GM12878 (cell line): ENCODE measurements around the gene FAM161B. TPM values are rescaled to one million over a fixed set of nuclear protein-coding genes. Genes with fewer than 3 reads are reported as not detected.

Source experiments
- ATAC-seq: fragments of 200-7000 bp; cut with Tn5 transposase; 3 replicates; pipeline ENCODE4 v1.9.1; 2020; ENCODE audit warnings: mild to moderate bottlenecking, moderate library complexity
- BruUV-seq: library from RNA; stranded (reverse); fragments of 400-500 nt; replicated peaks from 2 replicates; lab custom pipeline; 2021; lab: Mats Ljungman, UMichigan
- CTCF ChIA-PET: fragments of 300-600 bp; sonication (Branson Sonifier 250); formaldehyde crosslinking; extraction: SDS; loops from one replicate; lab custom pipeline; 2021; ENCODE audit warnings: inconsistent platforms; lab: Yijun Ruan, JAX
- POLR2A ChIA-PET: fragments of 350-600 bp; formaldehyde crosslinking; extraction: SDS; loops from one replicate; lab custom pipeline; 2021; ENCODE audit warnings: inconsistent platforms; lab: Charles Lee
- RAD21 ChIA-PET: fragments of 300-600 bp; sonication (Branson Sonifier 250); formaldehyde crosslinking; loops from one replicate; lab custom pipeline; 2023; ENCODE audit warnings: antibody characterized with exemption; ENCODE audit not compliant: unreplicated experiment; lab: Charles Lee
- SMC1A ChIA-PET: fragments of 300-600 bp; sonication (Branson Sonifier 250); formaldehyde crosslinking; loops from one replicate; lab custom pipeline; 2023; ENCODE audit not compliant: unreplicated experiment, uncharacterized antibody; lab: Charles Lee
- DNase-seq: peaks from one replicate; pipeline ENCODE4 v3.0.0-alpha.2; 2011; ENCODE audit warnings: low read depth, low spot score
- FAIRE-seq: peaks from 3 replicates; lab custom pipeline; 2011; peaks lifted over from hg19 to GRCh38; lab: Jason Lieb, UNC
- H2AFZ ChIP-seq: 2 replicates; pipeline ENCODE4 v1.6.0; 2011; ENCODE audit warnings: low read depth, low read length, control low read depth; ENCODE audit not compliant: control insufficient read depth
- H3K27ac ChIP-seq: 2 replicates; pipeline ENCODE4 v1.5.1; 2011; ENCODE audit warnings: control low read depth; ENCODE audit not compliant: control insufficient read depth, insufficient read depth
- H3K27me3 ChIP-seq, 2 experiments: replicated peaks in 1 of 2; 2 replicates each; pipeline versions ENCODE4 v1.6.0 to v1.6.1; 2011; ENCODE audit warnings: low read length in 1 of 2; ENCODE audit not compliant: control insufficient read depth in 2 of 2, insufficient read depth in 2 of 2
- H3K36me3 ChIP-seq, 2 experiments: 2 replicates each; pipeline ENCODE4 v1.5.1; 2011; ENCODE audit warnings: low read length in 1 of 2; ENCODE audit not compliant: control insufficient read depth in 2 of 2, insufficient read depth in 2 of 2
- H3K4me1 ChIP-seq: 2 replicates; pipeline ENCODE4 v1.6.1; 2011; ENCODE audit warnings: mild to moderate bottlenecking, low read length, moderate library complexity, mixed read lengths; ENCODE audit not compliant: control insufficient read depth, insufficient read depth
- H3K4me2 ChIP-seq: 2 replicates; pipeline ENCODE4 v1.6.0; 2011; ENCODE audit warnings: control low read depth; ENCODE audit not compliant: control insufficient read depth, insufficient read depth
- H3K4me3 ChIP-seq: fragments of 200-600 bp; sonication (generic); 2 replicates; pipeline ENCODE4 v1.5.1; 2016
- H3K79me2 ChIP-seq: 2 replicates; pipeline ENCODE4 v1.6.0; 2011; ENCODE audit warnings: low read length; ENCODE audit not compliant: control insufficient read depth, insufficient read depth
- H3K9ac ChIP-seq: 2 replicates; pipeline ENCODE4 v1.8.0; 2011; ENCODE audit warnings: low read length, control low read depth, mixed read lengths; ENCODE audit not compliant: control insufficient read depth, insufficient read depth
- H3K9me3 ChIP-seq: replicated peaks from 3 replicates; pipeline ENCODE4 v1.5.1; 2011; ENCODE audit warnings: mild to moderate bottlenecking, low read length; ENCODE audit not compliant: control insufficient read depth, insufficient read depth
- H4K20me1 ChIP-seq: 2 replicates; pipeline ENCODE4 v1.6.0; 2011; ENCODE audit not compliant: control insufficient read depth, insufficient read depth
- ASH2L ChIP-seq: fragments of 300-600, 200-600 bp; sonication (generic); IDR thresholded peaks from 2 replicates; pipeline ENCODE4 v1.6.1; 2017; ENCODE audit warnings: low read depth, mild to moderate bottlenecking, borderline replicate concordance
- BACH1 ChIP-seq: fragments of 450-650 bp; IDR thresholded peaks from 2 replicates; pipeline ENCODE4 v1.6.1; 2017; ENCODE audit warnings: mild to moderate bottlenecking, borderline replicate concordance
- BHLHE40 ChIP-seq, 2 experiments: fragments of 450-650 bp in 1 of 2; IDR thresholded peaks; 2 replicates each; pipeline ENCODE4 v1.6.1; 2011 to 2017; ENCODE audit warnings: low read depth in 2 of 2, borderline replicate concordance in 1 of 2, improper control_type of control experiment in 1 of 2, low read length in 1 of 2, mild to moderate bottlenecking in 1 of 2
- BMI1 ChIP-seq: fragments of 450-650 bp; IDR thresholded peaks from 2 replicates; pipeline ENCODE4 v1.6.1; 2016; ENCODE audit warnings: mild to moderate bottlenecking, moderate library complexity, borderline replicate concordance
- BRCA1 ChIP-seq: IDR thresholded peaks from 2 replicates; pipeline ENCODE4 v1.6.1; 2011; ENCODE audit warnings: low read depth, low read length, improper control_type of control experiment
- GATAD2B ChIP-seq: fragments of 450-650 bp; conservative IDR thresholded peaks from 2 replicates; pipeline ENCODE4 v1.6.1; 2017; ENCODE audit warnings: low read depth, mild to moderate bottlenecking, moderate library complexity
- KLF5 ChIP-seq: fragments of 450-650 bp; IDR thresholded peaks from 2 replicates; pipeline ENCODE4 v1.6.1; 2014; ENCODE audit warnings: mild to moderate bottlenecking; ENCODE audit not compliant: partially characterized antibody
- NFXL1 ChIP-seq: fragments of 450-650 bp; IDR thresholded peaks from 2 replicates; pipeline ENCODE4 v1.6.1; 2017; ENCODE audit warnings: antibody characterized with exemption, mild to moderate bottlenecking, borderline replicate concordance
- NR2F1 ChIP-seq: fragments of 450-650 bp; conservative IDR thresholded peaks from 2 replicates; pipeline ENCODE4 v1.6.1; 2017; ENCODE audit warnings: mild to moderate bottlenecking
- RCOR1 ChIP-seq: conservative IDR thresholded peaks from 2 replicates; pipeline ENCODE4 v1.6.1; 2012; ENCODE audit warnings: low read depth, low read length, improper control_type of control experiment
- RELA ChIP-seq: fragments of 450-650 bp; IDR thresholded peaks from 2 replicates; pipeline ENCODE4 v1.8.0; 2014; ENCODE audit warnings: borderline replicate concordance; ENCODE audit not compliant: partially characterized antibody
- SIX5 ChIP-seq: IDR thresholded peaks from 2 replicates; pipeline ENCODE4 v1.6.1; 2011; ENCODE audit warnings: mild to moderate bottlenecking, low read depth, low read length, moderate library complexity; ENCODE audit not compliant: severe bottlenecking
- SP1 ChIP-seq: IDR thresholded peaks from one replicate; pipeline ENCODE4 v1.6.1; 2011; ENCODE audit warnings: low read depth, low read length
- SUZ12 ChIP-seq: fragments of 200-600 bp; sonication (generic); IDR thresholded peaks from one replicate; pipeline ENCODE4 v1.6.1; 2018; ENCODE audit warnings: antibody characterized with exemption, mild to moderate bottlenecking; ENCODE audit not compliant: unreplicated experiment
- TAF1 ChIP-seq: IDR thresholded peaks from 2 replicates; pipeline ENCODE4 v1.6.1; 2011; ENCODE audit warnings: mild to moderate bottlenecking, low read depth, low read length, borderline replicate concordance
- ZNF274 ChIP-seq: IDR thresholded peaks from one replicate; pipeline ENCODE4 v1.8.0; 2011; ENCODE audit not compliant: insufficient read length, insufficient read depth
- ZNF384 ChIP-seq: IDR thresholded peaks from 2 replicates; pipeline ENCODE4 v1.6.1; 2012; ENCODE audit warnings: low read depth, mild to moderate bottlenecking, low read length, improper control_type of control experiment, borderline replicate concordance
- ZNF687 ChIP-seq: fragments of 450-650 bp; IDR thresholded peaks from 2 replicates; pipeline ENCODE4 v1.6.1; 2017; ENCODE audit warnings: mild to moderate bottlenecking, moderate library complexity
- WGBS: methylation state at CpG from one replicate; pipeline ENCODE4 v1.1.6; 2016; ENCODE audit warnings: low lambda C conversion rate; ENCODE audit not compliant: insufficient replicate concordance, insufficient coverage; ENCODE audit errors: missing lambda C conversion rate; 5-methylcytosine and 5-hydroxymethylcytosine counted together
- in situ Hi-C: fragments of 300-500 bp; cut with MboI; formaldehyde crosslinking; loops from 9 replicates; pipeline ENCODE4 v1.14.3; 2018; ENCODE audit warnings: mixed read lengths
- intact Hi-C: fragments of 100-400 bp; cut with micrococcal nuclease; formaldehyde crosslinking; loops from one replicate; pipeline ENCODE4 v1.14.2; 2022; ENCODE audit not compliant: unreplicated experiment
- polyA plus RNA-seq, 11 experiments: library from polyadenylated mRNA; depleted of rRNA in 4 of 11; unstranded in 6 of 11; stranded (reverse) in 5 of 11; fragments of >200 nt; fragmentation: Nextera tagmentation in 4 of 11; fragmentation: Illumina TruSeq in 1 of 11; extraction: Ambion mirVana in 4 of 11; extraction: Trizol in 1 of 11; gene quantifications; 1 replicate in 1 of 11; 2 replicates in 10 of 11; pipeline versions ENCODE4 v1.2.1 to v1.2.3, GENCODE V29; 2011 to 2016; ENCODE audit warnings: inconsistent platforms in 2 of 11, missing spikeins in 2 of 11, low read depth in 1 of 11
- total RNA-seq, 4 experiments: library from RNA; depleted of rRNA in 3 of 4; stranded (reverse); fragments of >200 nt in 3 of 4; fragmentation: Illumina TruSeq in 1 of 4; extraction: Trizol in 1 of 4; gene quantifications; 2 replicates each; pipeline versions ENCODE4 v1.2.1 to v1.2.3, GENCODE V29; 2013 to 2021

FAM161B gene
- total and polyA plus RNA-seq, 10 of the 15 experiments (the other 5 are each of a cell fraction or from before 2014, with no cell fraction given), result 0.33 to 1.2 (median 0.86) TPM

GRCh38 chr14:73965216-73965615 is 15.3 kb upstream of the FAM161B start:
- SMC1A ChIA-PET, result no interaction called here
- no peak for DNase-seq
- RAD21 ChIA-PET, result no interaction called here

More at GRCh38 chr14:73965216-73965615, 15.3 kb upstream of the FAM161B start:
- ATAC-seq (no peak), FAIRE-seq (no peak)
- Histone ChIP-seq H3K4me1 (no peaks in the 10 kb centered on the region), H2AFZ (no peak overlapping the region), H3K27me3 (no peaks in the 10 kb centered on the region), H3K4me3 (no peak overlapping the region), H3K9me3 (no peaks in the 10 kb centered on the region), H3K4me2 (no peak overlapping the region), H3K9ac (no peak overlapping the region), H3K79me2 (no peaks in the 10 kb centered on the region), H3K27ac (no peak overlapping the region), H4K20me1 (no peaks in the 10 kb centered on the region; the same call in 1 of the 2 replicates), H3K36me3 (peaks cover 8 to 18% of the 10 kb centered on the region in 2 experiments; a peak in 3 of 4 replicates)
- in situ Hi-C loops, result no loop called here
- TF ChIP-seq SP1 (no peak), ASH2L (no peak), BACH1 (no peak), RELA (no peak), SIX5 (no peak), NFXL1 (no peak), NR2F1 (no peak), BHLHE40 (IDR thresholded peaks at IDR 0.05; ENCODE audit: borderline replicate concordance in 1 of 2, low read depth in 2 of 2, low read length in 1 of 2) (no peak), ZNF687 (no peak), BRCA1 (no peak), RCOR1 (no peak), ZNF274 (no peak), ZNF384 (no peak), TAF1 (no peak), GATAD2B (no peak), SUZ12 (no peak), BMI1 (no peak), KLF5 (no peak)
- BruUV-seq, result no TSS peak
- intact Hi-C loops, result no loop called here
- POLR2A ChIA-PET, result interaction anchor here (0.5 kb wide), 1 partner anchor 133 kb away, joined by 6 read pairs; no protein-coding TSS in a partner anchor
- WGBS, result 100% methylated on average over 4 of the region's 4 CpGs
- CTCF ChIA-PET, result no interaction called here
